Hematopoietic multipotent progenitor cell treated with erythropoietin and hydrocortisone succinate and interleukin-3 and kit ligand, for 15 days (in vitro differentiated cells): ENCODE results near the gene TXLNB.

Experiments used
- DNase-seq: peaks from one replicate; pipeline ENCODE4 v3.0.0-alpha.2; 2015; ENCODE audit warnings: low spot score

The TXLNB gene

DNA sequence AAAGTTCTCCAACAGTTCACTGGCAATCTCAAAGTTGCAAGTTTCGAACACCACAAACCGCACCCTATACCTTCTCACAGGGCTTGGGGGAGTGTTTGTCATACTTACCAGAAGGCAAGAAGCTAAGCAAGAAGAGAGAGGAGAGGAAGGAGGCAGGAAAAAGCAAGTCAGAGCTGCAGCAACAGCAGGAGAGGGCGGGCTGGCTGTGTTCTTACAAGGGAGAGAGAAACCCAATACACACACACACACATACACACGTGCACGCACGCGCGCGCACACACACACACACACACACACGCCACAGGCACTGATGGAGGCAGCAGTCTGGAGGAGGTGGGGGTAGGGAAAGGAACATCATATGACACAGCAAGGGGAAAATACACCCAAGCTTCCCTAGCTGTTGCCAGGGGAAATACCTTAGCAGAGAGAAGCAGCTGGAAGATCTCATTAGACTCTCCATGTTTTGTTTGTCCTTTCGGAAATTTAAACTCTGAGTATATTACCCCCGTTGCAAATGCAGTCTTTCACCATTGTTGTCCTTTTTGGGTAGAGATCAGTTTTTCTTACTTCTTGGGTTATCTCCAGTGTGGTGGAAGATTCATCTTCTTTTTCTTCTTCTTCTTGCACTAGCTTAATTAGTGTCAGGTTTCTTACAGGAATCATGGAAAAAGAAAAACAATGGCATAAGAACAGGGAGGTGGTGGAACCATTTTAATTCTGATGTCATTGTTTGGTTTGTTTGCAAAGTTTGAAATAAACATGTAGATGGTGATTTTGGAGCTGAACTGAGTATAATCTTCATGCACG lies at the start of gene TXLNB:
Gene TXLNB, minus strand, starts transcription at position 186 of the 807 bp plus-strand sequence. CDS start 3,099 bp downstream, outside the sequence.
- no peak for DNase-seq

DNA sequence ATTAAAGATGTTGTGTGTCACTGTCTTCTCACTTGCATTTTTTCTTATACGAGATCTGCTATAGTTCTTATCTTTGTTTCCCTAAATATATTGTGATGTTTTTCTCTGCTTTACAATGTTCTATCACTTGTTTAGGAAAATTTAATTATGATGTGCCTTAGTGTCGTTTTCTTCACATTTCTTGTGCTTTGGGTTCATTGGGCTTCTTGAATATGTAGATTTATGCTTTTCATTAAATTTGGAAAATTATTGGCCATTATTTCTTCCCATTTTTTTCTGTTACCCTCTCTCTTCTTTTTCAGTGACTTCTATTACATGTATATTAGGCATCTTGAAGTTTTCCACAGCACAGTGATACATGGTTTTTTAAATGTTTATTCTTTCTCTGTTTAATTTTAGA lies 49.3 kb upstream of the TXLNB start:
- no peak for DNase-seq

DNA sequence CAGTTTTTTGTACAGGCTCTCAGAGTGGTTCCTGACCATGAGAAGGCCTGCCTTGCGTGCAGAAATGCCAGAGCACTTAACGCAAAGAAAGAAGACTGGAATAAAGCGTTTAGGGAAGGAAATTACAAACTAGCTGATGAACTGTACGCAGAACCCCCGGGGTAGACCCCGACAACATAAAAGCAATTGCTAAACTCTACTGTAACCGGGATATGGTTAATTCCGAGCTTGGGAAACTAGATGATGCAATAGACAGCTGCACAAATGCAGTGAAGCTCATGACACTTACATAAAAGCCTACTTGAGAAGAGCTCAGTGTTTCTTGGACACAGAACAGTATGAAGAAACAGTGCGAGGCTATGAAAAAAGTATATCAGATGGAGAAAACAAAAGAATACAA lies 47.0 kb upstream of the TXLNB start:
- DNase-seq, result no peak

DNA sequence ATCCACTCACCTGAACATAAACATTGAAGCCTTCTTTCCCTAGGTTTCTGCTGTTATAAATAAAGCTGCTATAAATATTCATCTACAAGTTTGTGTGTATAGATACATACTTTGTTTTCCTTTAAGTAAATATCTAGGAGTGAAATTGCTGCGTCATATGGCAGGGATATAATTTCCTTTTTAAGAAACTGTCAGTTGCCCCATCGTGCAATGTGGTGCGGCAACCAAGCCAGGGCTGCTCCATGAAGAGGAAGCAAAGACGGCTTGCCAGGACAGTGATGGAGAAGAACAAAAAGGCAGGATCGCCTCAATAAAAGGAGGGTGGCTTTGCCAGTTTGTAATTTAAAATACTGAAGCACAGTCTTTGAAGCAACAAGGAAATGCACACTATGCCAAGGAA lies 46.0 kb upstream of the TXLNB start:
- DNase-seq, result no peak

GRCh38 chr6:139337001-139337400 lies 45.2 kb upstream of the TXLNB start:
- DNase-seq, result no peak

- no peak for DNase-seq
Observed at GRCh38 chr6:139336488-139336887, 44.7 kb upstream of the TXLNB start.

- DNase-seq, result no peak
Observed at GRCh38 chr6:139335447-139336210, 43.8 kb upstream of the TXLNB start.

GRCh38 chr6:139334806-139335446 lies 43.1 kb upstream of the TXLNB start:
- DNase-seq, result no peak

DNA sequence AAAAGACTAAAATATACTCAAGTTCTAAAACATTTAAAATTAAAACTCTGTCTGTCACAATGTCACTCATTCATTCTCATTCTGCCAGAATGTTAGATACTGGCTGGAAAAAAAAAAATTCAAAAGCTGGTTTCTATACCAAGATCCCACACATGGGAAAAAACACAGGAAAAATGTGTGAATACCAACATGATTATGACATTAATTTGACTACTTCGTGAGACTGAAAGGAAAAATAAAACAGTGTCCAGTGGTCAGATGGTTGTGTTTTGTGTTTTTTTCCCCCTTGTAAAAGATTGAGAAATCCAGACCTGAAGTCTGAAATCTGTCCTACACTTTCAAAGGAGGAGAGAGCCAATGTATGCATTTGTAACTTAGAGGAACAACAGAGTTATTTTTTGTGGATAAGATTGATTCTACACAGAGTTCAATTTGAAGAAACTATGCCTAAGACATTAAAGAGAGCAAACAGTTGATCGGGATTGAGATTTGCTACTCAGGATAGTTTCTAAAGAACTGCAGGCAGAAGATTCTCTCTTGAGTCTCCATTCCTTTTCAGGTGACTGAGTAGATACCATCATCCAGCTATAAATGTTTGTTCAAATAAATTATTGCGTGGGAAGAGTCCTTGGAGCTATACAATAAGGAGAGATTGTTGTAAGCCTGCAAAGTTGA lies 39.2 kb upstream of the TXLNB start:
- no peak for DNase-seq

- no peak for DNase-seq
Observed at GRCh38 chr6:139330306-139330705, 38.5 kb upstream of the TXLNB start.

- no peak for DNase-seq
Observed at GRCh38 chr6:139329224-139329623, 37.4 kb upstream of the TXLNB start.

DNA sequence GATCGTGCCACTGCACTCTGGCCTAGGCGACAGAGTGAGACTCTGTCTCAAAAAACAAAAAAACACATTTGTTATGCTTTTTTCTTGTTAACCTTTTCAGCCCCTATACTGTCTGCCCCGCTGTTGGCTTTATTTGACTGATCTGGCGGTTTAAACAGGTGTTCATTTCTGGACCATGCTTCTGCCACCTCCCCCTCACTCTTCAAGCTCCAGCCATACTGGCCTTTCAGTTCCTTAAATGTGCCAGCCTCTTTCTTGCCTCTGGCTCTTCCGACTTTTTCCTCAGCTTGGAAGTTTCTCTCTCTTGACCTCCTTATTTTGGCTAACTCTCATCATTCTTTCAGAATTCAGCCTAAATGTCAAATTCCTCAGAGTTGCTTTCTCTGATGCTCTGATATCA lies 35.2 kb upstream of the TXLNB start:
- no peak for DNase-seq

DNA sequence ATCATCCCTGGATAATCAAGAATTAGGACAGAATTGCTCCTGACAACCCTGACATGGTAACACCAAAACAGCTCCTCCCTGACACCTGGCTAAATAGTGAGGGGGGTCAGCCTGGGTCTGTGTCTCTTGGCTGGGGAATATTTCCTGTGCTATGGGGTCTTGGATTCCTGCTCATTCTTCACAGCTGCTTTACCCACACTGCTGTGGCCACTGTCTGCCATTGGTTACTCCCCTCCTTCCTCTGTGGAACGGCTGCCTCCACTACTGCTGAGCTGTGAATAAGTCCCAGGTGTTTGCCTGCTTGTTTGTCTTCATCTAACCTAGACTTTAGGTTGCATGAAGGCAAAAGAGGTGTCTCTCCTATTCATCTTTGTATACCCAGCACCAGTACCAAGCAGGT lies 33.9 kb upstream of the TXLNB start:
- no peak for DNase-seq

- DNase-seq, result no peak
Observed at GRCh38 chr6:139325125-139325524, 33.3 kb upstream of the TXLNB start.

- DNase-seq, result no peak
Observed at GRCh38 chr6:139324301-139324555, 32.4 kb upstream of the TXLNB start.

GRCh38 chr6:139323511-139324300 lies 31.9 kb upstream of the TXLNB start:
- no peak for DNase-seq

DNA sequence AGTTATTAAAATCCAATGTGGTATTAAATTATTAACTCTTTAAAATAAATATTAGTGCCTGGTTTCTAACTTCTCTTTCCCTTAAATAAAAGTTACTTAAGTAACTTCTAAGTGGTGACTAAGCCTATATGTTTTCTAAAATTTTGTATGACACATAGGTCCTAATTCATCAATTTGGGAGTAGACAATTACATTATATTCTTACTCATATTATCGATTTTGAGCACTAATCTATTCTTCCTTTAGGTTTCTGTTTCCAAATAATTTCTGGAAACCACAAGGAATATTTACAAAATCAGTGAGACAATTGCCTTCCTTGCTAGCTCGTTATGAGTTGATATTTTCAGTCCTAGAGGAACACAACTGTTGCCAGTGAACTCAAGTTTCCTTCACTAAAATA lies 28.3 kb upstream of the TXLNB start:
- no peak for DNase-seq

DNA sequence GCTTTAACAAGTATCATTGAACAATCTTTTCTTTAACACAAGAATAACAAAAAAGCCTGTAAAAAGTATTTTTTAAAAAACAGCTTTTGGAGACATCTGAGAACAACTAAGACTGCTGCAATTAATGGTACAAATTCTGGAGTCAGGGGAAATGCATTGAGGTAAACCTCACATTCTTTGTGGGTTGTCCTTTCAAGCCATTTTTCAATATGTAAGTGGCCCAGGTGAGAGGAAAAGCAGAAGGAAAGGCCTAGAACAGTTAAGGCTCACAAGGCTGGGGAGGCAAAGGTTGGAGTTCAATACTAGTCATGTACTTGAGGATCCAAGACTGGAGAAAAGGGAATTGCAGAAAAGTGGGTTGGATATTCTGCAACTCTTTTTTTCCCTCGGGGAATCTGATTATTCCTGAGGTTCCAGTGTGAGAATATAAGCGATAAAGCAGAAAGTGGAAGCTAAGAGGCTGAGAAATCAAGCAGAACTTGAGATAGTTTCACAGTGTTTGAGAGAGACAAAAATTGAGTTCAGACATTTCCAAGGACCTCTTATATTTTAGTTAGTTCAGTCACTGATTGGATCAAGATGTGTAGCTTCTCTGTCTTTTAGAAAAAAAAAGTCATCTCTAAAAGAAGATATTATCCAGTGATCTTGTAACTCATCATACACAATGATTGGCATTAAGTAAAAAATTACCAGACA lies 25.0 kb upstream of the TXLNB start:
- no peak for DNase-seq

DNA sequence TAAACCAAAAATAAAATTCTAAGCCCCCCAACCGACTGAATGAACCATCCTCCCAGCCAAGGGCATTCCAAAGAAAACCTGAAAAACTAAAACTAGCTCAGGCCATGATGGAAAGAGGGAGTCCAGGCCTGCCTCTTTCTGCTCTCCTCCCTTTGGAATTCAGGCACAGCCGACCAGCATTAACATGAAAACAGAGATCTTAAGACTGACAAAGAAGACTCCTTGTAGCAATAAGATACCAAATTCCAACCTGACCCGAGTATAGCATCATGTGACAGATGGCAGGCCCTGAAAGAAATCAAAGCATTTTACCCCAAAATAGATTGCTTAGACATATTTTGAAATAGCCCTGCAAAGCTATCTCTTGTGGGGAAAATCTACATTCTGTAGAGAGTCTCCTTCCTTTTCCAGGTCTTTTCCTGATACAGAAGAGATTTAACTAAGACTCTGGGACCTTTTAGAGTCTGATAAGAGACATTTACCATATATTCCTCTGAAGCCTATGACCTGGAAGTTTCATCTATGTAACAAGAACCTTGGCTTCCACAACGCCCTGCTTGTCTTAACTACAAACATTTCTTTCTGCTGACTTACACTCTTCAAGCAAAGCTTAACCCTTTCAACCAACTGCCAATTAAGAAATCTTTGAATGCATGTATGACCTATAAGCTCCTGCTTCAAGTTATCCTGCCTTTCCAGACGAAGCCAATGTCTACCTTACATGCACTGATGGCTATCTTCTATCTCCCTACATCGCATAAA lies 22.2 kb upstream of the TXLNB start:
- no peak for DNase-seq

DNA sequence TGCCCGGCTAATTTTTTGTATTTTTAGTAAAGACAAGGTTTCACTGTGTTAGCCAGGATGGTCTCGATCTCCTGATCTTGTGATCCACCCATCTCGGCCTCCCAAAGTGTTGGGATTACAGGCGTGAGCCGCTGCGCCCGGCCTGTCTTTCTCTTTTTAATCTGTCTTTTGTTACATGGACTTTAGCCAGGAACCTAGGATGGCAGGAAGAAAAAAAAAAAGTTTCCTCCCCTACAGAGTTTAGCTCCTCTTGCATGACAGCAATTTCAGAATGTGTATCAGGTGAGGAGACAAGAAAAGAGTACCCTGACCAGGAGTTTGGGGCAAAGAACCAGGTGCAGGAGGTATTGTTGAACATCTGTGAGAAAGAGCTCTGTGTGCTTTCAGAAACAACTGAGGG lies 21.4 kb upstream of the TXLNB start:
- no peak for DNase-seq

GRCh38 chr6:139311831-139312230 lies 20.0 kb upstream of the TXLNB start:
- no peak for DNase-seq
